Activated CD8-positive, alpha-beta memory T cell treated with anti-CD3 and anti-CD28 coated beads for 4 hours (primary cell): Measurements from ENCODE around the gene PRKN.

ENCODE experiments used
- DNase-seq, 2 donors: peaks; one replicate each; pipeline ENCODE4 v3.0.0-alpha.2; 2020; ENCODE audit warnings: low read depth in 2 of 2

Gene PRKN

DNA sequence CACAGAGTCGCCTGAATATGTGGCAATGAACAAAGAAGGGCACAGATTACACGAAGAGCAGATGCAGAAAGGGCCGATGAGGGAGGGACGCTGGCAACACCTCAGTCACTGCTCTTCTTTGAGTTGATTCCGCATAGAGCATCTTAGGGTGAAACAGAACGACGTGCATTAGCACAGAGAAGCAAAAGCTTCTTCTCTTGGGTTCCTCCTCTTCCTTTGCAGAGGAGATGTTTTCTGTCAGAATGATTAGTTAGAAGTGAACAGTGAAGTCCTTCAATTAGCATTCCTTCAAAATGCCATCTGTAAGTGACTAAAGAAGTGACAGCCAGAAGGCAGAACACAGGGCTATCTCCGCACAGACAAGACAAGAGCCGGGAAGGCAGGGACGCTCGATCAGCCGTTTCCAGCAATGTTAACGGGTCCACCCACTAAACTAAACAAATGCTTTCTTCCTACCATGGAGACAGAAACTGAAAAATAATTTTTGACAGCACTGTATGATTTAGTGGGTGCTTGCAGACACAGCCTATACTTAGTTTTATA lies 1233.9 kb downstream of the PRKN start:
- DNase-seq = no peak

DNA sequence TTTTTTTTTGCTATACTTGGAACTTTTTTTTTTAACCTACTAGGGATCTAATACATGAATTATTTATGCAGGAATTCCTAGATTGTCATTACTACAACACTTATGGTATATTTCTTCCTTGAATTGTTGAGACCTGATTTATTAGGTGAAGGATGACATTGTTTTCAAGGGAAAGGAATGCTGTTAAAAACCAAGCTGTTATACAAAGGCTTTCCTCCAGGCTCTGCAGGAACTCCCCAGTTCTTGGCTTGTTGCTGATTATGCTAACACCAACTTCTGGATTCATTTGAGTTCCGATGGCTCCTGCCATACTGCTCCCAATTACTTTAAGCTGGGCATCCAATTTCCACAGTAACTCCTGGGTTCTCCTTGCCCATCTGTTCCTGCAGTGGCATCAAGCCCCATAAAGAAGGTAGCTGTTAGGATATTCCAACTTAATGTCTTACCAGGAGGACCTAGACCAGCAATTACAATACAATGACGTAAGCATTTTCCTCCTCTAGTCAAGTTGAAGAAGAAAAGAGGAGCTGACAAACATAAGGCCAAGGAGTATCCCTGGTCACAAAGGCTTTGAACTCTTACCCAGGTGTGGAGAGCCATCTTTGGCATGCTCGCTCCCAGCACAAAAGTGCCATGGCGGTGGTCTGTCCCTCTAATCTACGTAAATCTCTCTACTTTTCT lies 1237.8 kb downstream of the PRKN start:
- DNase-seq = no peak

DNA sequence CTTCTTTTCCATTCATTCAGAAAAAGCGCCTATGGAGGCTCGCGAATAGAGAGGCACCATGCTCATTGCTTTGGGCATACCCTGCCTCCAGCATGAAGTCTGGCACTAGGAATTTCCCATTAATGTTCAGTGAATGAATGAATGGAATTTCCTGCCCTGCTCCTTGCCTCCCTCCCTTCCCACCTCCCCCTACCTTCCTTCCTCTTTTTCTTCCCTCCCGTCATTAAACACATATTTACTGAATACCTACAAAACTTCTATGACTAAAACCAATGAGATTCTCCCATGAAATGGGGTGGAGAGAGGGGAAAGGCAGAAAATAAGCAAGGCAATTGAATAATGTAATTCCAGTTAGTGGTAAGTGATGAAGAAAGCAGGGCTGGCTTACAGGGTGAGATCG lies 1239.9 kb downstream of the PRKN start:
- no peak for DNase-seq

DNA sequence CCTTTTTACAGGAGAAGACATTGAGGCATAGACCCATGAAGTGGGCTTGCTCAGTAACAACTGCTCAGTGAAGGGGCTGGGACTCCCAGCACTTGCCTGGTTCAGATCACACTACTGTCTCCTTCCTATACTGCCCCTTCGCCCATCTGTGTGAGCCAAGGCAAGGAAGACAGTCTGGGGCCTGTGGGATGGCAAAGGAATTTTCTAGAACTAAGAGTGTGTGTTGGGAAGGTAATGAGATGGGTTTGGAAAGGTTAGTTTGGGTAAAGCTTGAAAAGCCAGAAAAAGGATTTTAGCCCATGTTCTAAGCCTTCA lies 1240.4 kb downstream of the PRKN start:
- DNase-seq = no peak

DNA sequence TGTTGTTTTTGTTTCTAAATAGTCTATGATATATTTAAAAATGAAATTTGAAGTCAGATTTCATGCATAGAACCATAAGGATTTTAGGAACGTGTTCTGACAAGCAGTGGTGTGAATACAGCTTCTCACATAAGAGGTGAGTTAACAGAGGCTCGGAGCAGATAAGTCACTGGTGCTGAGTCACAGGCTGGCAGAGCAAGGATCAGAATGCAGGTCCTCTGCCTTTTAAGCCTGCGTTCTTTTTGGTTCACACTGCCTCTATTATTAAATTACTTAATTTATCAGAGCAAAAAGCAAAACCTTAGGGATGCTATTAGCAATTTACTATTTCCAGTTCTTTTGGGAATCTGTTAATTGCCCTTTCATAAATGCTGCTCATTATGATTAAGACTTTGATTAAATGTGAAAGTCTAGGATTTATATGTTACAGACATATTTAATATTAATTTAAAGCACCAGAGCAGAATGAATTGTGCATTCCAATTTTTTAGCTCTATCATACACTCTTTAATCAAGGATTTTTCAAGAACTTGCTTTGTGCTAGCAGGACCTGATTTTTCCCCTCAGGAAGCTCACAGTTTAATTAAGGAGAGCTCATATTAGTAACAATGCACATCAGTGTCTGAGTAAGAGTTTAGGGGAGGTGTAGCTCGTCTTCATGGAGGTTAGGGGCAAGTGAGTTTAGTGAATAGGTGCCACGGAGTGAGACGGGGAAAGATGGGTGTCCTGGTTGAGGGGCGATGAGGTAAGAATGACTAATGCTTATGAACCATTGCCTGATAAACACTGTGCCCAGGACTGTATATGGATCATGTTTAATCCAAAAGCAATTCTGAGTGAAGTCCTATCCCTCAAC lies 1241.0 kb downstream of the PRKN start:
- DNase-seq = no peak

DNA sequence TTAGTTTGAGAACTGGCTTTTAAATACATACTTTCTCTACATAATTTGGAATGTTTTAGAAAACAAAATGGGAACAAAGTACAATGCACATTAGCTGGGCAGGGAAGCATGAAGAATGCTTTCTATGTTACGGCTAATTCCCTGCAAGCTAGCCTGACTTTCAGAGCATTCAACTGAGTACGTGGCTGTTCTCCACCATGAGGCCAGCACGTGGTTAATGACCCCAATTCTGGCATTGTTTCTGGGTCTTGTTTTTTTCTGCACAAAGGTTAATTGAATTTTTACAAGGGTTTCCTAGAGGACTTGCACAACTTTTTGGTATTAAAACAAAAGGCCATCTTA lies 1245.1 kb downstream of the PRKN start:
- no peak for DNase-seq

DNA sequence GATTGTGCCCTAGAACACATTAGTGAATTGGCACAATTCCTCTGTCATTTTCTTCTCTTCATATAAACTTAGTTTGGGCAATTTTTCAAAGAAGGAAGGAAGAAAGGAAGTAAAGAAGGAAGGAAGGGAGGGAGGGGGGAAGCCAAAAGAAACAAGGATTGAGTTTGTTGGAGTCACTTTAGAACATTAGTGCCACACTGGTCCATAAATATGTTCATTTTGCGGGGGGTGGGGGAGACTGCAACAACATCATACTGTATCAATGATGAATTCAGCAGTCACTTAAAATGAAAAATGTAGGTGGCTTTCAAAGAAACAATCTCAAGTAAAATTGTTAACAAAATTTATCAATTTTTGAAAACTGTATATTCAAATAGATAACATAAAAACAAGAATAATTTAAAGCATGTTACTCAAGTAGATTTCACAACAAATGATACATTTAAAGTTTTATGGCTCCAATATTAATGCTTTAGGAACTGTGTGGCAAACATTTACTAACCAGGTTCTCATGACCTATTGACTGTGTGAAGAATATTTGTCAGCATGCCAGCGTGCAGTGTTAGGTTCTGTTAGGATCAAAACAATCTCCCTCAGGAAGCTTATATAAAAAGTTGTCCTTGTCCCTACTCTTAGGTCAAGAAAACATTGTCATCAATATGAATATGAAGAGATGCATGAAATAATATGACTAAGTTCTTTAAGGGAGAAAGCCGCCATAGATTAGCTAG lies 1245.6 kb downstream of the PRKN start:
- no peak for DNase-seq

DNA sequence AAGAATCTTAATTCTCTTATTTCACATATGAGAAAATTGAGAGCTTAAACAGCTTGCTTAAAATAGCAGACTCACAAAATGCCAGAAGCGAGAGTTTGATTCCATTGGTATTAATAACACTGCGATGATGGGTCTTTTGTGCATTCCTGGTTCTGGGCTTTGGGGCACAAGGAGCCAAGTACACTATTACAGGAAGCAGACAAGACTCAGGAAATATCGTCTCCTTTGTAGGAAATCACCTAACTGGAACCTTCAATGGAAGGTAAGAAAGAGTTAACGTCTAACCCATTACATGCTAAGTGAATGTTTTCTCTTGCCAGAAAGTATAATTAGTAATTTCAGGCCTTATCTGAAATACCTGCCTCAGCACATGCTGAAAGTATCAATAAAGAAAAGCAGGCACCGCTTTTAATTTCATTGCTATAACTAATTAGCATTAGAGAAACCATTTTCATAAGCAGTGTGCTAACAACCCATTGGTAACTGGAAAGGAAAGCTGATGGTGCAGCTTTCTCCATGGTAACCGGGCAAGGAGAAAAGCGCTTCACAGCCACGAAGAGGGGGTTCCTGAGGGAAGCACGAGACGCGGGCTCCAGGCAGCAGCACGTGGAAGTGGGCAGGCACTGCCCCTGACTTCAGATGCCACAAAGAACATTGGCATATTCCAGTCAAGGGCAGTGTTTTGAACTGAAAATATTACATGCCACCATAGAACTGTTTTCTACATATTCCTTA lies 1247.0 kb downstream of the PRKN start:
- no peak for DNase-seq

DNA sequence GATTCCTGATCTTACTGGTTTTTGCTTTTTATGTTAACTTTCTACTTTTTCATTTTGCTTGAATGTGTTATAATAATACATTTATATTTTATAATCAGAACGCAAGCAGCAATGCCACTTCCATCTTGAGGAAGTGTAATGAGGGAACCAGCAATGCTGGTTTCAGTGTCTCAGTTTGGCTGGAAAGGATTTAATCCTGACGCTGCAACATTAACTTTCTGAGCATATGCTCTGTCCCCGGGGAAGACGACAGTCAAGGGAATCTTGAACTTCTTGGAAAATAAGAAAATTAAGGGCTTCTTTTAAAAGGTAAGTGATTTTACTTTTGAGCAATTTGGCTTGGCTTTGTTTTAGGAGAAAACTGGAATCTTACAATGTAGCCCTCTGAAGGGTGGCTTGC lies 1248.2 kb downstream of the PRKN start:
- no peak for DNase-seq

DNA sequence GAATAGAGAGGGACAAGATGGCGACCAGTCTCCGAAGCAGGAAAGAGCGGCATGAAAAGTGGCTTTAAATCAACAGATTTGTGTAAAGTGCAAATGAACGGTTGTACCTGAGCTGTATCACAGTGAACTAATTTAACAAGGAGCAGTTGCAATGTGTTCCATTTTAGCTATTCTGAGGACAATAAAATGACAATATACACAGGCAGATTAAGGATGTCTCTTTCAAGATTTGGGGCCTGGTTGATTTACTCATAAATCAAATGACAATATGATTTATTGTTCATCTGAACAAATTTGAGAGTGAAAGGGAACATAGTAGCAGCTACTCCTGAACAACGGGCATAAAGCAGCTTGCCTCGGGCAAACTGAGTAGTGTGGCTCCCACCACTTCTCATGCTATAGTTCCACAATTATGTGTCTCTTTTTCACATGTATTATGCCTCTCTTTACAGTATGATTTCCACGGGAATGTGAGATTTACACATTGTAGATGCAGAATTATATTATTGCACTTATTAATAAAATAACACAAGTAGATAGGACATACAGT lies 1249.6 kb downstream of the PRKN start:
- DNase-seq = no peak

DNA sequence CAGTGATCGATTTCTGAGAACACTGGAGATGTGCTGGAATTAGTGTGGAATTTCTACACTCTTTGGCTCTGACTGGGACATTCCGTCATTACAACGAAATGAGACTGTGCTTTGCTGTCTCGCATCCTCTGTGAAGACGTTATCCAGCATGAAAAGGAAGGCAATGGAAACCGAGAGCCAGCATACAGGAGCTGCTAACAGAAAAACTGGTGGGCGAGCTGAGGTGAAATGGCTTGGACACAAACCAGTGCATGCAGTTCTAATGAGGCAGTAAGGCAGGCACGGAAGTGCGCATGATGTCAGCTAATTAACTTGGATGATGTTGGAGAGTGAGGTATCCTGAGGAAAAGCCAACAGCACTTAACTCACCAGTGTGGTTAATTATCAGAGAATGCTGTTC lies 1250.9 kb downstream of the PRKN start:
- no peak for DNase-seq

DNA sequence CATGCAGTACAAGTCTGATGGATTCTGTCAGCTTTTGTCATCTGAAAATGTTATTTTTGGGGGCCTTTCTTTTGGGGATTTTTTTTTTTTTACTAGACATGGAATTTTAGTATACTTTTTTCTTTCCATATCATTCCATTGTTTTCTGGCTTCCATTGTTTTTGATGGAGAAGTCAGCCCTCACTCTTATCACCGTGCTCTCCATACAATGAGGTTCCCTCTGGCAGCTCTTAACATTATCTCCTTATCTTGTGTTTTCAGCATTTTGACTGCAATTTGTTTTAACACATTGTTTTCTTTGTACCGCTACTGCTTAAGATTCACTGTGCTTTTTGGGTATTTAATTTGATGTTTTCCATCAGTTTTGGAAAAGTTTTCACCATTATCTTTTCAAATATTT lies 1262.2 kb downstream of the PRKN start:
- DNase-seq = no peak

DNA sequence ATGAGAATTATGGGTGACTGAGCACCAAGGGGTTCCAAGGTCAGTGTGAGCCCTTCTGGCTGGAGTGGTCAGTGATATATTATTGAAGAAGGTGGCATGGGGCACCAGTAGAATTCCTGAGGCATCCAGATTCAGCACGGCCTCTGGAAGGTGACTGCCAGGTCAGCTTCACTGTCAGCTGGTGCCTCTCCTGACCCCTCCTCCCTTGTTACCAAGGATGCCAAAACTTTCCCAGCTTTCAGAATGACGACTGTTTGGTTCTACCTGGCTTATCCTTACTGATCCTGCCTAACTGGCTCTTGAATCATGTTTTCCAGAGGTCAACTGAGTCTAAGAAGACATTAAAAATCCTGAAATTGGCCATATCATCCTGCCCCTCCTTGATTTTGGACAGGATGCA lies 1264.5 kb downstream of the PRKN start:
- no peak for DNase-seq

DNA sequence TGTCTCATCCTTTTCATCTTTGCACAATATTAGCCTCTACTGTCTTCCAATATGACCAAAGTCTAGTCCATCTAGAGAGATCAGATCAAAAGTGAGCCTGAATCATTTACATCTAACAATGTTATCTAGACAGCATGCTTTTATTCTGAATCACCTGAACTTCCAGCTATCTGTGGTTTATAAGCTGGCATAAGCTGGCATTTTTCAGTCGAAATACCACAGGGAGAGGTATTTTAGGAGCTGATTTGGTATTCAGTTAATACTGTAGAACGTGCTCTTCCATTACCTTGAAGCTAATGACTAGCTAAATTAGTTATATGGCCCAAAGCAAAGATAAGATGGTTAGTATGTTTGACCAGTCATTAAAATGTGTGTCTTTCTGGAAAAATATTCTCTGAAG lies 1265.4 kb downstream of the PRKN start:
- DNase-seq = no peak

DNA sequence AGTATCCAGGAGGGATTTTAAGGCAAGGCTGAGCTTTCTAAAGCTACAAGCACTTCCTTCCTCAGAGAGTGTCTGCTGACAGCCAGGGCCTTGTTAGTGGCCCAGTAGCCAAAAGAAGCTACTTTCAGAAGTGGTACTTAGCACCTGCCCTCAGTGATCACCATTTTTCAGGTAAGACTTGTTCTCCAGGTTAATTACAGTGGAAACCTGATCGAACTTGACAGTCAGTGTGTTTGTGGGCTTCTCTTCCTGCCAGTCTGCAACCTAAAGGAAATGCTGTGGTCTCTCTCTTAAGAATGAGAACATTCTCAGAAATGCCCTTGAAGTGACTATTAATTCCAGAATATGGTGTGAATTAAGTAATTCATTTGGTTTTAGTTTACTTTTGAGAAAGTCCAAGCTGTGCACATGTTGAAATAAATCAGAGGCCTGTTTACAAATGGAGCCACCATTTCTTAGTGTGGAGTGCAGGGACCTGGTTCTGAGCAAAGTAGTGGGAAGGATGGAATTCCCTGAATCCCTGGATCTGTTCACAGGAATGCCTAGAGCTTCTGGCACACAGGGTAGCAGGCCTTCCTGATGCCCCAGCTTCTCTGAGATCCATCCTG lies 1268.5 kb downstream of the PRKN start:
- DNase-seq = no peak

DNA sequence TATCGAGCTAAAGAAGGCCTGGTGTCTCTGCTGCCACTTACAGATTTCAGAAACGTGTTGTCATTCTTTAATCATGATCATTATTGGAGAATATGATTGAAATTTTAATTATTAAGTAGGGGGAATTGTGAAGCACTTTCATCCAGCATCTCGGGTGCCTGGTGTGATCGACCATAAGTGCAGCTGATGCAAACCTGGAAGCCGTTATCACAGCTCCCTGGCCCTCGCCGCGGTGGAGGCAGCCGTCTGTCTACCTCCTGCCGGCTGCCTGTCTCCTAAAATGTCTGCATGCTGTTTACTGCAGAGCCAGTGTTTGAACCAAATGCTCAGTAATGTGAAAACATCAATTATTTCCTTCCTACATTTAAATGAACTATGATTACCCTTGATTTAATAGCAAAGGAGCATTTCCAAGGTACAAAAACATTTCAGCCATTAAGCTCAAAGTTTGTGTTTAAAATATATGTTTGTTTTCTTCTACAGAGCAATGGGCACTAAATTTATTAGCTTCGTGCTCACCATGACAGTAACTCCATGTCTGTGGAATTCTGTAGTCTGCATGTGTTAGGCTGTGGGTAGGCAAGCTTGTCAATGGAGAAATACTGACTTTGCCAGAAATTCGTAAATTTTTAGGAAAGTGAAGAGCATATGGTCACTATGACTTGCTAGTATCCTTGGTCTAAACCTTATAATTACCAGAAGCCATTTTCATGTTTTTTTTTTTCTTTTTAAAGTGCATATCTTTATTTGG lies 1269.2 kb downstream of the PRKN start:
- no peak for DNase-seq

DNA sequence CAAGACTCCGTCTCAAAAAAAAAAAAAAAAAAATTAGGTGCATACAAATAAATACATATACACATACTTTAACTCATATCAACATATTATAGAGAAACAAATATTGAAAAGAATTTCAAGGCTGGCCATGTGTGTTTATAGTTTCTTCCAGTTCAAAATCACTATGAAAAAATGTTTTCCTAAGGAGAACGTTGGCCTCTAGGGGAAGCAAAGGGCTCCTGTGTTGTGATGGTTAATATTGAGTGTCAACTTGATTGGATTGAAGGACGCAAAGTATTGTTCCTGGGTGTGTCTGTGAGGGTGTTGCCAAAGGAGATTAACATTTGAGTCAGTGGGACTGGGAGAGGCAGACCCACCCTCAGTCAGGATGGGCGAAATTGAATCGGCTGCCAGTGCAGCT lies 1271.7 kb downstream of the PRKN start:
- DNase-seq = no peak

DNA sequence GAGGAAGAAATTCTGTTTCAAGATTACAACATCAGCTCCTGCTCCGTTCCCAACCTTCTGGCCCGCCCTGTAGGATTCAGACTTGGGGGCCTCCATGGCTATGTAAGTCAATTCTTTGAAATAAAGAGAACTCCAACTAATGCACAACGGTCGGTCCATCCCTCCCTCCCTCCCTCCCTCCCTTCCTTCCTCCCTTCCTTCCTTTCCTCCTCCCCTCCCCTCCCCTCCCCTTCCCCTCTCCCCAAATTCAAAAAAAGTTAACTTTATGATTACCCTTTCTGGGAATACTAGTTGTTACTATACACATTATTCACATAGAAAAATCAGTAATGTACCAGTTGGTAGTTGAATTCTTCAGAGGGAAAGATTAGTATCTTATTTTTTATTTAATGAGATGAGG lies 1274.0 kb downstream of the PRKN start:
- DNase-seq = no peak

DNA sequence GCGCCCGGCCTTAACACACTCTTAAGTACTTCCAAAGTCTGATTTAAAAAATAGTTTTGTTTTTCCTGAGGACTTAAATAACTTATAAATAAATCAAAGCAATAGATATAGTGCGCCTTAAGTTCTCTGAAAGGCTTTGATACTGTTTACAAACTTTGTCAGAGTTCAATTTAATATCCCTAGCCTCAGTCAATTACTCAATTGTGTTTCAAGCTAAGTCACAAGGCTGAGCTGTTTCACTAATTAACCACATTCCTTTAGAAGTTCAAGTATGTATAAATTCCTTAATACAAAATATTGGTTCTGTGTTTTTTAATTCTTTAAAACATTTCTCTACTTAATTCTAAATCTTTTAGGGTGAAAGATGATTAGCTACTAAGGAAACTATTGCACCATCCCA lies 1275.3 kb downstream of the PRKN start:
- no peak for DNase-seq

DNA sequence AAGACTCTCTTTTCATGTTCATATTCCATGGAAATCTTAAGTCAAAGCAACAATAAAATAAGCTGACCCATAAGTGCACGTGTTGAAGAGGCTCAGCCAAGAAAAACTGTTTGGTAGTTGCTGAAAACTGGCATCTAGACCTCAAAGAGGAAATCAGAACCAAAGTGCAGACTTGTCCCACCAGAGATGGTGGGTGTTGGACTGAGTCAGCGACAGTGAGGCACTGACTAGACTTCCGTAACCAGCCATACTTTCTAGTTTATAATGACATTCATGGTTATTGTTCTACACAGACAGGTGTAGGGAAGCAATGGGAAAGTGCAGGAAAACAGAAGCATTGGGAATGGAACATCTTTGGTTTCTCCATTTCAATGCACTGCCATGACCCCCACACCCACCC lies 1278.0 kb downstream of the PRKN start:
- DNase-seq = no peak

DNA sequence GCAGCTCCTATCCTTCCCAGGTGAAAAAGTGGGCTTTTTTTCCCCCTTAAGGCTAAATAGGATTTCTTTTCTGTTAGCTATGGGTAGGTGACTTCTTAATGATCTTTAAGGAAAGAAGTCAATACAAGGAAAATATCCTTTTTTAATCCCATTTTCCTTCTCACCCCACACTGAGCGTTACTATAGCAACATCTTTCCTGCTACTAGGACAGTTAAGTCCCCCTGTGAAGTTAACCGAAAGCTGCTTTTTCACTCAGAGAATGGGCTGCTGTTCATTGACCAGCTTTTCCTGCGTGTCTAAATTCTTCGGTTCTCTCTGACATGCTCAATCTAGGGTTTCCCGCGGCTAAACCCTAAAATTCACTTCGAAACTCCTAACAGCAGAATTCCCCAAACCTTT lies 1280.6 kb downstream of the PRKN start:
- DNase-seq = no peak
